SHP77 treated with DMSO at 0.1 percent for 48 hours (cell line): ENCODE results near the gene LST1.
A peak's percentile ranks its signal among the peaks of the same experiment; 100 is the strongest.
"Not testable (repeated sequence)": the region's sequence is repeated elsewhere in the genome, so short reads cannot be mapped to it uniquely, and the experiment has no call there.

Experiments
- DNase-seq: peaks from one replicate; lab custom pipeline; 2025; lab: John Stamatoyannopoulos, UW

LST1 gene

DNA sequence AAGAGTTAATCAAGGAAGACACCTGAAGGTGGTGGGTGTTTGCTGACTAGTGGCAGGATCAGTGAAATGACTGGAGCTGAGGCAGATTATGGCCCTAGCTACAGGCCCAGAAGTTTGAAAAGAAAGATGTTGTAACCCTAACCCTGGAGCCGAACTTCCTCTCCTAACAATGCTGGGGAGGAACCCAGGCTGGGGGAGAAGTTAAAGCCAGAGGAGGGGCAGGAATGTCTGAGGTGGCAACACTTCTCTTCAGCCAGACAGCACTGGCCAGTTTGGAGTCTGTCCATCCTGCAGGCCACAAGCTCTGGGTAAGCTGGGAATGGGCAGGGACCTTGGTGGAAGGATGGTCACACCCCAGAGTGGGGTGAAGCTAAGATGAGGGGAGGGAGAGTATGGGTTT is at the start of gene LST1:
Gene LST1 (plus strand): TSS at position 270 of the 400 bp plus-strand sequence. CDS start 1,023 bp downstream, outside the sequence.
- DNase-seq, result no peak

DNA sequence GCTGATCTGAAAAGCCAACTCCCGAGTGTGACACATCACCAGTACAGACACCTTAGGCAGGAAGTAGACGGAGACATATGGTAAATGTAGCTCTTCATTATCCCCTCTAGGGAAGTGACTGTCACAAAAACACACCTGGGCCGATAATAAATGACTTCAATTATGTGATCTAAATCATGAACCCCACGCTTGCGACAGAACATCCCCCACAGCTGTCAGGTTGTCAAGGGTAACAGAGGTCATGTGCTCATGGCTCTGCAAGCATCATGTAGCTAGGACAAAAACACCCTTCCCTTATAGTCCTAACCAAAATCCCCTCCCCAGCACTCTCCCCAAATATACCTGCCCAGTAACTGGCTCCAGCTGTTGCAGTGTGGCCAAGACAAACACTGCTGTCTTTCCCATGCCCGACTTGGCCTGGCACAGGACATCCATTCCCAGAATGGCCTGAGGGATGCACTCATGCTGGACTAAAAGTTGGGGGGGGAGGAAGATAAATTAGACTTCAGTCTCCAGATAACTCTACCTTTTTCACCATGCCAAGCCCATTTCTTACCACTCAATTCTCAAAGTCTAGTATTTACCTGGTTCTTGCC is 47.2 kb upstream of the LST1 start:
- DNase-seq, result no peak

DNA sequence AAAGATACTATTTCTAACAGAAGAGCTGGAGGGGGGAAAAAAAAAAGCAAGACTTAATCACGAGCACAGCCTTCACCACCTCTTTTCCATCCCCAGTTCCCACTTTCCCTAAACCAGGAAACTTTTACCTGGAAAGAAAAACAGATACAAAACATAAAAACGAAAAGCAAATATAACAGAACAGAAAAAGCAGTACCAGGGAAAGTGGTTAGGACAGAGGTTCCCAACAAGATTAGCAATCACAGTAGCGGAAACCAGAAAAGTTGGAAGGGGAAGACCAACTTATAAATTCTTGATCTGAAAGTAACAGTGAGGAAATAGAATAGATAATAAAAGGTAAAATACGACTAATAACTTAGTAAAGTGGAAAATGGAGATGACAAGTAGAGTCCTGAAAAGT is 45.4 kb upstream of the LST1 start:
- DNase-seq, result no peak

DNA sequence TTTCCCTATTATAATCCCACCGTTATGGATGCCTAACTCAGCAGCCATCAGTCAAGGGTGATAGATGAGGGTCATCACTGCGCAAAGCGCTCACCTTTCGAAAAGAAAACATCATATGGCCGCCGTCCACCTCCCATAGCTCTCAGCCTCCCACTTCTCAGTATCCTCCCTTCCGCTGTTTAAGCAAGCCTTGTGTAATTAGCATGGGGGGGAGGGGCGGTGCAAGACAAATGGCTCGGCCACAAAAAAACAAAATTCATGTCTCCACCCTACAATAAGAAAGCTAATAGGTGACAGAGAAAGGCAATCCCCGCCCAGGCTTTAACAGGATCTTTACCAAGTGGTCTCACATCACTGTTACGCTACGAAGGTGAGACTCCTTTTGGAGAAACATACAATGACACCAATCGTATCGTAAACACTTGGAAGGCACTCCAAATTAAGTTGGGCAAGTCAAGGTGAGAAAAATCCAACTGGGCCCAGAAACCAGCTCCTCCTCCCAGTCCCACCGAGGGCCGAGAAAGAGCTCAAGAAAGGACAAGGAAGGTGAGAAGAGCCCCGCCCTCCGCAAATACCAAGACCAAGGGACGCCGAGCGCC is 44.9 kb upstream of the LST1 start:
- no peak for DNase-seq

DNA sequence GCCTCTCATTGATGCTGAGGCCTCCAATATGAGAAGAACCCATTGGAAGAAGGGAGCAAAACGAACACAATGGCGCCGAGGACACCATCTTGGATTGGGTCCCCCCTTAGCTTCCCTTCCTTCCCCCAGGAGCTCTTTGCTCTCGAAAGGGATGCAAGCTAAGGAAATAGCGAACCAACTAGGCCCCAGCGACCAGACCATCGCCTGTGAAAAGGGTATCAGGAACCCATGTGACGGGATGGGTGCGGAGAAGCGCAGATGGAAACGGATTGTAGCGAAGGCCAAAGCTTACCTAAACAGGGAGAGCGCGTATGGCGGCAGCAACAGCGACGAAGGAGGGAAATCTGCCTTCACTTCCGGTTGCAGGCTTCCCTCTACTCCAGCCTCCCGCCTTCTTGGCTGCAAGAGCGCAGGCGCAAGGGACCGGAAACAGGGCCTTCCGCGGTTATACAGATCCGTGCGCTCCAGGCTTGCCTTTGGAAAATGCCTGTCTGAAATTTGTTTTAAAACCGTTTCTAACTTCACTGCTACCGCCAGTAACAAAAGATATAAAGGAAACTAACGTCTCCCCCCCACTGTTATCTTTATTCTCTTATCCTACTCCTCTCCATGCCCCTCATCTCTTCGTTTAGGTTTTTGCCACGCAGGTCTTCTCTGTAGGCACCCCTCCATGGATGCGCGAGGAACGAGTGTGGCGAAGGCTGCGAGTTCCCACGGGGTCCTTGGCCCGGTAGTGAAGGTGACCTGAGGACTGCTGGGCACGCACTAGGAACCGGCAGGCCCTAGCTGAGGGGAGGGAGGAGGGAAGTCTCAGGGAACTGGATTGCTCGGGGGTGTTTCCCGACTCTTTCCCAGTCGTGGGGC is 44.2 kb upstream of the LST1 start, which contains the start of gene DDX39B:
Gene DDX39B (minus strand): TSS at position 346 of the 864 bp plus-strand sequence. CDS start 1,471 bp downstream, outside the sequence.
- peak; percentile 93 for DNase-seq

DNA sequence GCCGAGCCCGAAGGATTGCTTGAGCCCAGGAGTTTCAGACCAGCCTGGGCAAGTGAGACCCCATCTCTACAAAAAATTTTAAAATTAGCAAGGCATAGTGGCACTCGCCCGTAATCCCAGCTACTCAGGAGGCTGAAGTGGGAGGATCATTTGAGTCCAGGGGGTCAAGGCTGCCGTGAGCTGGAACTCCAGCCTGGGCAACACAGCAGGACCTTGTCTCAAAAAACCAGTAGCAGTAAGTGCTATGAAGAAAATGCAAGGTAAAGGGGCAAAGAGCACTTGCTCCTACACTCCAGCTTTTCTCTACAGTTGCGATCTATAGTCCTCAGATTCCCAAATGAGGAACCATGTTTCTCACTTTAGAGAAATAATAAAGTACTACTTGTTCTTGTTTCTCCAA is 42.4 kb upstream of the LST1 start:
- no peak for DNase-seq

DNA sequence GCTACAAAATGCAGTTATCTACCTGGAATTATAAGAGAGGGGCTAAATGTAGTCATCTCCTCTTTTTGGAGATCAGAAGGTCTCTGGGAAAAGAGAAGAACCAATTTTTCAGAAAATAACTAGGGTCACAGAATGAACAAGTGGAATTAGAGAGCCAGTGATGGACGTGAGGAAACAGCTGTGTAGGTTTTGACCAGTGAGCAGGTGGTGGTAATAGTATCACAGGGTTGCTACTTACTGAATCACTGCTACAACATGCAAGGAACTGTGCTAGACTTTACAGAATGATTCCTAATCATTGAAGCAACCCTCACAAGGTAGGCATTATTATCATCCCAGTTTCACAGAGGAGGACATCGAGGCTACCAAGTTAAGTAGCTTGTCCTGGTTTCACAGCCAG is 41.4 kb upstream of the LST1 start:
- DNase-seq, result no peak

DNA sequence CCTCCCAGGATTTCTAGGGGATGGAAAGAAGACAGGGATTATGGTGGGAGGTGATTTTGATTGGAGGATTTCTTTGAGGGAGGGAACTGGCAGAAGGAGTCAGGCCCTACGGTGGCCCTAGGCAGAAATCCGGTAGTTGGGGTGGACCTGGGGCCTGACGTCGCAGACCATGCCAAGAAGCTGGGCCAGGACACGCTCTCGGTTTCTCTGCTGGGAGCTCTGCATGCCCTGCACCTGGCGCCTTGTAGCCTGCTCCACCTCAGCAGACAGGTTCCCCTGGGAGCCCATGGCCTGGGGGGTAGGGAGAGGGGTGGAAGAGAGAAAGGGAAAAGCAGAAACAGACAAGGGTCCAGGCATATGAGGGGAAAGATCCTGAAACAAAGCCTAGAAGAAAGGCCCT is 40.8 kb upstream of the LST1 start:
- DNase-seq, result no peak

DNA sequence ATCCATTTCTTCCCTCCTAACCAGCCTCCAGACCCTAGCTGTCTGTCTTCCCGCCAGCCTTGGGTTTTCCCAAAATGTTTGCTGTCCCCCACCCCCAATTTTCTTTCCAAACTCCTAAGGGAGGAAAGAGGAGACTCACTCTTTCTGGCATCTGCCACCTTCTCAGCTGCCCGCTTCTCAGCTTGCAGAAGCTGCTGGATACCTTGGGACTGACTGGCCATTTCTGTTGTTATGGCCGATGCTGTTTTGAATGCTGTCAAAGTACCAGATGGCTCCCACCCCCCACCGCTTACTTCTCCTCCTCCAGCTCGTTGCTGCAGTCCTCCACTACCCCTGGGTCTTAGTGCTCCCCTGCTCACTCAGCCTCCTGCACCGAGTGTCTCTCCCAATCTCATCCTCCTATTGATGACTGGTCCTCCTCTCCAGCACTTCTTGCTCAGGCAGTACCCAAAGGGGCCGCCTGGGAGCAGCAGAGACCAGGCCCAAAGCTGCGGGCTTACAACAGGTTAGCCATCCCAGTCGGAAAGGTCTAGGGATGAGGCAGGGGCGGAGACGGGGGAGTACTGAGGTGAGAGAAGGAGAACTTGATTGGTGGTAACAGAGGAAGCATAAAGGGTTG is 39.6 kb upstream of the LST1 start, which contains the start of gene ATP6V1G2:
Gene ATP6V1G2 (minus strand): TSS at position 270 of the 619 bp plus-strand sequence. CDS start 49 bp downstream, at position 221.
- DNase-seq, result peak; percentile 97

DNA sequence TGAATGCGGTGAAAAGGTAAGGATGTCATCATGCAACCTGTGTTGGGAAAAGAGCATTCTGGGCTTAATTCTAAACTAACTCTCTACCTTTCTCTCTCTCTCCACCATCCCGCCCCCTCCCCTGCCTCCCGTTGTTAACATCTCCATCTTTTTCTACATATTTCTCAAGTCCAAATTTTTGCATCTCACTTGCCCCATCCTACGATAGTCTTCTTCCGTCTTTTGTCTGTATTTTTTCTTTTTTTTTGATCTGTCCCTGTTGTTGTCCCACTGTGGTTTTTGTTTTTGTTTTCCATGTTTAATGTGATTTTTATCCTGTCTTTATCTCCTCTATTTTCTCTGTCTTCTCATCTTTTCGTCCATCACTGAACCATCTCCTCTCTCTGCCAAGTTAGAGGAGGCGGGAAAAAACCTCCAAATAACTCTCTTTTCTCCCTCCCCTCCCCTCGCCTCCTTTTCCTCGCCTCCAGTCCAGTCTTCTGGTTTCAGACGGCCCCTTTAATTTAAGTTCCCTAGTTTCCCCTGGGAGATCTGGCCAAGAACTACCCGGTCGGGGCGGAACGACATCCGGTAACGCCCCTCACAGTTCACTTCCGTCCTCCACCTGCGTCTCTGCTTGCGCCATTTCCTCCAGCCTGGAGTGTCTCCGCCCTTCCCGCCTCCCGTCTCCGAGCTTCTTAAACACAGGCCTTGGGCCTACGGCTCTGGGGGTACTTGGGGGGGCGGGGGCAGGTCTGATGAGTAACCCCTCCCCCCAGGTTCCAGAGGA is 38.9 kb upstream of the LST1 start, which contains the start of gene NFKBIL1:
Gene NFKBIL1 (plus strand): TSS at position 651 of the 769 bp plus-strand sequence. CDS start 87 bp downstream, at position 738.
- DNase-seq, result peak; percentile 94

DNA sequence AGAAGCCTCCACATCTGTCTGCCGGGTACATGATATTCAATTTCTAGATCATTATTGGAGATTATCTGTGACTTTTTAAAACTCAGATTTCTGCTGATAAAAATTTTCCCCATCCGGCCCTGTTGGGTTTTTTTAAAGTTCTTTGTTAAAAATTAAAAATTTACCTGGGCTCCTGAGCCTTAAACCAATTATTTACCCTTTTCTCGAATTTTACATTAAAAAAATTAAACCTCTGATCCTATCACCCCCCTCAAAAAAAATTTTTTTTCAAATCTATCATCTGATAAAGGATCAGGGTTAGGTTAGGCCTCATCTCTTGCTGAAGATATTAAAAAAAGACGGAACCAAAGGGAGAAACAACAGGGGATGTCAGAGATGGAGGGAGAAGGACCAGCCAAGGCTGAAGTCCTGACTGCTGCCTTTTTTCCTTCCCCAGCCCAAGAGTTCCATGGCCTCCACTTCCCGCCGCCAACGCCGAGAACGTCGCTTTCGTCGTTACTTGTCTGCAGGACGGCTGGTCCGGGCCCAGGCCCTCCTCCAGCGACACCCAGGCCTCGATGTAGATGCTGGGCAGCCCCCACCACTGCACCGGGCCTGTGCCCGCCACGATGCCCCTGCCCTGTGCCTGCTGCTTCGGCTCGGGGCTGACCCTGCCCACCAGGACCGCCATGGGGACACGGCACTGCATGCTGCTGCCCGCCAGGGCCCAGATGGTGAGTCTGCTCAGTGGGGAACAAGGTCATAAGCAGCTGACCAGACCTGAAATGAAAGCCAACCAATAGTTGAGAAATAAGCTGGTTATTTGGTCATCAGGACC is 38.1 kb upstream of the LST1 start:
- no peak for DNase-seq

DNA sequence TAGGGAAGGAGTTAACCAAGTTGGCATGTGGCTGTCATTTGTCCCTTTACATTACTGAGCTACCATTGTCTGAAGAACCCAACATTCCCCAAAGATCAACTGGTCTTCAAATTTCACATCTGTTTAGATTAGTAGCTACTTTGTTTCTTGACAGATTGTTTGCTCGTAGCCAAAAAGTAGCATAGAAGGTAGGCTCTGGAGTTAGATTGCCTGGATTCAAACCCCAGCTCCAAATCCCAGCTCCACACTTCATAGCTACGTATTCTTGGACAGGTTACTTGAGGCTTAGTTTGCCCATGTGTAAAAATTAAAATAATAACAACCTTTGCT is 37.6 kb upstream of the LST1 start:
- DNase-seq, result no peak

DNA sequence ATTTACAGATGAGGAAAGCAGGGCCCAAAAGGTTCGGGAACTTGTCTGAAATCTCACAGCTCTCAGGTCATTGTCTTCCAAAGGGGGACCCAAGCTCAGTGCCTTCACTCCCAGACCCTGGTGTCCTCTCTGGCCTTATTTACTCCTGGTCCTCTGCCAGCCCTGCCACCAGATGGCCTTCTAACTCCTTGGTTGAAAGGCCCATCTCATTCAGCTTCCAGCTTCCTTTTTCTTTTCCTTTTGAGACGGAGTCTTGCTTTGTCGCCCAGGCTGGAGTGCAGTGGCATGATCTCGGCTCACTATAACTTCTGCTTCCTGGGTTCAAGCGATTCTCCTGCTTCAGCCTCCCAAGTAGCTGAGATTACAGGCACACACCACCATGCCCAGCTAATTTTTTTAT is 34.7 kb upstream of the LST1 start:
- DNase-seq, result not testable (repeated sequence)

DNA sequence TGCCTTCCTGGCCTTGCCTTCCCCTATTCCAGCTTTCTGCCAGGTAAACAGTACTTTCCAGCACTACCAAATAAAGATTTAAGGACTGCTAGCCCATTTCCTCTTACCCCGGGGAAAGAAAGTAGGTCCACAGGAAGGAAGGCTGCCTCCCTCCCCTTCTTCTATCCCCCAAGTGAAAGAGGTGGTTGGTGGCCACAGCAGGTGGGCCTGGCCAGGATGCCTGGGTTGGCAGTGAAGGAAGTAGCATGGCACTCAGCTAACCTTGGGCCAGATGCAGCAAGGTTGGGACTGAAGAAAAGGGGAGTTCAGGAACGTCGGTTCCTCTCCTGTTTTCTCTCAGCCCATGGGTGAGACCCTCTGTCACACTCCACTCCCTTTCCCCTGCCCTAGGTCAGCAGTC is 29.8 kb upstream of the LST1 start:
- DNase-seq, result no peak

DNA sequence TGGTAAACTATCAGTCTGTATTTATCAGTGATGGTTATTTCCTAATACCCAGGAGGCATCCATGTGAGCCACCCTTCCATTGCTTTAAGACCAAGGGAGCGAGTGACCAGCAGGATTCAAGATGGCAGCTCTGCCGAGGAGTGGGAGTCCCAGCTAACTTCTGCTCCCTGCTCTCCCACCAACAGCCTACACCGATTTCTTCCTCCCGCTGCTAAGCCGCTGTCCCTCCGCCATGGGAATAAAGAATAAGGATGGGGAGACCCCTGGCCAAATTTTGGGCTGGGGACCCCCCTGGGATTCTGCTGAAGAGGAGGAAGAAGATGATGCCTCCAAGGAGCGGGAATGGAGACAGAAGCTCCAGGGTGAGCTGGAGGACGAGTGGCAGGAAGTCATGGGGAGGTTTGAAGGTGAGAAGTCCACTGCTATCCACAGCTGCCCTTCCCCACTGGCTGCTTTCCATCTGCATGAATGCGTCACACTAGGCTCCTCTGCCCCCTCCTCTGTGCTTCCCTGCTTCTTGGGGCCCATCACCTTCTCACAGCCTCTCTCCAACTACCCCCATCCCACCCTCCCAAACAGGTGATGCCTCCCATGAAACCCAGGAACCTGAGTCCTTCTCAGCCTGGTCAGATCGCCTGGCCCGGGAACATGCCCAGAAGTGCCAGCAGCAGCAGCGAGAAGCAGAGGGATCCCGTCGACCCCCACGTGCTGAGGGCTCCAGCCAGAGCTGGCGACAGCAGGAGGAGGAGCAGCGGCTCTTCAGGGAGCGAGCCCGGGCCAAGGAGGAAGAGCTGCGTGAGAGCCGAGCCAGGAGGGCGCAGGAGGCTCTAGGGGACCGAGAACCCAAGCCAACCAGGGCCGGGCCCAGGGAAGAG is 28.4 kb upstream of the LST1 start:
- DNase-seq, result no peak

DNA sequence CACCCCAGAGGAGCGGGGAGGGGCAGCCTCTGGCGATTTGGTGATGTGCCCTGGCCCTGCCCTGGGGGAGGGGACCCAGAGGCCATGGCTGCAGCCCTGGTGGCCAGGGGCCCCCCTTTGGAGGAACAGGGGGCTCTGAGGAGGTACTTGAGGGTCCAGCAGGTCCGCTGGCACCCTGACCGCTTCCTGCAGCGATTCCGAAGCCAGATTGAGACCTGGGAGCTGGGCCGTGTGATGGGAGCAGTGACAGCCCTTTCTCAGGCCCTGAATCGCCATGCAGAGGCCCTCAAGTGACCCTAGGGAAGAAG is 27.8 kb upstream of the LST1 start:
- DNase-seq, result no peak

DNA sequence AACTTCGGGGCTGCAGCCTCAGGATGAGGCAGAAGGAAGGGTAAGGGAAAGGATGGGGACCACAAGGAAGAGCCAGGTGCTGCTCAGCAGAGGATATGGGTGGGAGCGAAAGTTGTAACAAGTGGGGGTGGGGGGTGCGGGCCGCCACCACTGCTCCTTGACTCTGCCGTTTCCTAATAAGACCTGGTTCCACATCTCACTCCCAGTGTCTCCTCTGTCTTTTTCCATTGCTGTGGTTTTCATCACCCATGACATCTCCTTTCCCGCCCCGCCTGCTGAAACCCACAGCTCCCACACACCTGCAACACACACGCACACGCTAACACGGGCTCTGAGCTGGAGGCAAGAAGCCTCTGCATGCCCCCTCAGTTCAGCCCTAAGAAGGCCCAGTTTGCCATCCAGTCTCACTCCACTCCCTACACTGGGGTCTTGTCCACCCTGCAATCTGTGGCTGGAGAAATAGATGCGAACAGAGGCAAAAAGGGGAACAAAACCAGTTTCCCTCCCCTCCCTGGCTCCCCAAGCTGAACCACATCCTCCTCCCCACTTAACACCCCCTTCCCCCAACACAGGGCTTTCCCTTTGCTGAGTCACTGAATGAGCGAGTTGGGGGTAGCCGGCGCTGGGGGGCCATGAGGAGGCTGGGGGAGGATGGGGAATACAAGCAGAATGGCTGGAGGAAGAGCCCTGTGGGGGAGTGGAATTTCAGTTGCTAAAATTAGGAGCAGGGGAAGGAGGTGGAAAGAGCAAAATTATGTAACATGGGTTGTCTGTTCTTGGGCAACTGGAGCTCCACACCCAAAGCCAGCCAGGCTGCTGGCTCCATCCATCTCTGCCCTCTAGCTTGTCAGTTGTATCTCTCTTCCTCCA is 27.2 kb upstream of the LST1 start:
- no peak for DNase-seq

DNA sequence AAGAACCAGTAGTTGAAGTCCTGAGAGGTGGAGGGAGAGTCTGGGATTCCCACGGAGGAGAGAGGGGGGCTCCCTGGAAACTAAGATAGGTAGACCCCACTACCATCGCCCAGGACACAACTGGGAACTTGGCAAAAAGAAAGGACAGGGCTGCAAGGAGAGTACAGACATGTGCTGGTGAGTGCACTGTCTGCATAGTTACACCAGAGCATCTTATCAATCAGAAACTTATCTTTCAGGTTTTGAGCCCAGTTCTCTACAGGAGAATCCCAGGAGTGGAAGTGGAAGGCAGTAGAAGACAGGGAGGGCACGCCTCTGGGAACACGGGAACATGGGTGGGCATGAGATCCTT is 26.5 kb upstream of the LST1 start:
- DNase-seq, result no peak
